Stimulated activated CD8-positive, alpha-beta memory T cell treated with anti-CD3 and anti-CD28 coated beads, Interleukin-7, amount 100 ng/mL, for 48 hours (primary cell): ENCODE results near the gene RREB1.

Experiments
- DNase-seq, 2 donors: peaks; one replicate each; pipeline ENCODE4 v3.0.0-alpha.2; 2020; ENCODE audit warnings: low read depth in 1 of 2; ENCODE audit errors: extremely low read depth in 1 of 2

Gene RREB1

GRCh38 chr6:7190791-7191190, 83.0 kb downstream of the RREB1 start:
- DNase-seq: no peak

DNA sequence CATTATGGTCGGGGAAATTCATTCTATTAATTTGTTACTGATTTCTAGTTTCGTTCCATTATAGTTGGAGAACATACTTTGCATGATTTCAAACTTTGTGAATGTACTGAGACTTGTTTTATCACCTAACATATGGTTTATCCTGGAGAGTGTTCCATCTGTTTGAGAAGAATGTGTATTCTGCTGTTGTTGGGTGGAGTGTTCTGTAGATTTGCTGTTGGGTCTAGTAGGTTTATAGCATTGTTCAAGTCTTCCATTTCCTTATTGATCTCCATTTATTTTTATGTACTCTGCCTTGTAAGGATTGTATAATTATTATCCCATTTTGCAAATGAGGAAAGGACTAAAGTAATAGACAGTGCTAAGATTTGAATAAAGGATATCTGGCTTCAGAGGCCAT, 85.4 kb downstream of the RREB1 start:
- no peak for DNase-seq

- no peak for DNase-seq
These were observed 86.9 kb downstream of the RREB1 start for GRCh38 chr6:7194657-7195056.

DNA sequence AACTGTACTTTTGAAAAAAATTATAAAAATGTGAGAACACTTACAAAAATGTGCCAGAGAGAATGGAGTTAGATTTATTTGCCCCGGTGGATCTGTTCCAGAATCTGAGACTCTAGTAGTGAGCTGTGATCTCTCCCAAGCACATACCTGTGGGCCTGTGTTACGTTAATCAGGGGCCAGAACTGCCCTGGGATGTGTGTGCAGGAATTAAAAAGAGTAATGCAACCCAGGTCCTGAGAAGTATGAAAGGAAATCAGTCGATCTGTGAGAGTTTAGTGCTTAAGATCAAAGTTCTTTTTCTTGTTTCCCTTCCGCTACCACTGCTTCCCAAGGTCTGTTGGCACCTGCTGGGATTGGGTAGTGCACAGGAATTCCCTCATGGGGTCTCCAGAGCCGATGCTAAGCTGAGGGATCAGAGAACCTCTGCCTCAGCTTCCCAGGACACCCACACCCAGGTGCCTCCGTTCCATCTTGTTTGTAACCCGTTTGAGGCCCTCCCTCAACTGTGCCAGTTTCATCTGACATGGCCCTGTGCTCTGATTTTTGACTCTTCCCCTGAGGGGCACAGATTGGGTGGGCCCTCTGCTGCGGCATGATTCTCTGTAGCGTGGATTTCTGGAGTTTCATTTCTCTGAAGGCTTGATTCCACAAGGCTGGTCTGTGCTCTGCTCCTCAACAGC, 87.7 kb downstream of the RREB1 start:
- no peak for DNase-seq

DNA sequence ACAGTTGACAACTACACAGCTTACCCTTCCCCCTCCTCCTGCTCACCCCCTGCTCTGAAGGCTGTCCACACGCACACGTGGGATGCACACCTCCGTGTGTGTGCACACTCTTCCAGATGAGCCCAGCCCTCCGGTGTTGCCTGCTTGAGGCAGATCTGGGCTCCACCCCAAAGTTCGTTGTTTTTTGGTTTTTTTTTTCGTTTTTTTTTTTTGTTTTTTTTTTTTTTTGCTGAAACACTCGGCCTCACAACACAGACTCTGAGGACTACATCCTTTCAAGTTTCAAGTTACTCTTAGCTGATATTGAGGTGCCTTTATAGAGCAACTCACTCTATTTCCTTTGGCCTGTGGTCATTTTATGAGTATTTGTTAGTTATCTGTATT, 88.2 kb downstream of the RREB1 start:
- no peak for DNase-seq

- DNase-seq: no peak
These were observed 89.0 kb downstream of the RREB1 start for GRCh38 chr6:7196685-7197283.

- no peak for DNase-seq
These were observed 90.0 kb downstream of the RREB1 start for GRCh38 chr6:7197747-7198146.

GRCh38 chr6:7198833-7199800, 91.4 kb downstream of the RREB1 start:
- no peak for DNase-seq

- no peak for DNase-seq
These were observed 93.1 kb downstream of the RREB1 start for GRCh38 chr6:7200598-7201443.

GRCh38 chr6:7201444-7201731, 93.6 kb downstream of the RREB1 start:
- DNase-seq: no peak

GRCh38 chr6:7201732-7202541, 94.2 kb downstream of the RREB1 start:
- peak in 1 of 2 donors; percentile 21 for DNase-seq

GRCh38 chr6:7202950-7203349, 95.2 kb downstream of the RREB1 start:
- no peak for DNase-seq

DNA sequence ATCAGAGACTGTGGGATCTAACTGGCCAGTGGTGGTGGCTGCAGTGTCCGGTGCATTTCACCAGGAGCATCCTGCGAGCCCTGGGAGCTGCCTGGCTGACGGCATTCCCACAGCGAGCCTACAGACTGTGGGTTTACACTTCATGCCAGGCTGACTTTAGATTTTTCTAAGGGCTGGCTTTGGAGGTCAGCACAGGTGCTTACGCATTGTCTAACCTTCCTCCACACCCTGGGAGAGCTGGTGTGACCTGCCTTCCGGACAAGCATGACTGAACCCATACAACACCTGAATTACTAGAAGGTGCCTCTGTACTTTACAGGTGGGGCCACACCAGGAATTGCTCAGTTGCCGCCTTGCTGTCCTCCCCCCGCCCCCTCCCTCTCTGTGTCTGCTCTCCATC, 96.2 kb downstream of the RREB1 start:
- DNase-seq: no peak

- no peak for DNase-seq
These were observed 97.0 kb downstream of the RREB1 start for GRCh38 chr6:7204726-7205125.

- no peak for DNase-seq
These were observed 100.0 kb downstream of the RREB1 start for GRCh38 chr6:7207720-7208119.

DNA sequence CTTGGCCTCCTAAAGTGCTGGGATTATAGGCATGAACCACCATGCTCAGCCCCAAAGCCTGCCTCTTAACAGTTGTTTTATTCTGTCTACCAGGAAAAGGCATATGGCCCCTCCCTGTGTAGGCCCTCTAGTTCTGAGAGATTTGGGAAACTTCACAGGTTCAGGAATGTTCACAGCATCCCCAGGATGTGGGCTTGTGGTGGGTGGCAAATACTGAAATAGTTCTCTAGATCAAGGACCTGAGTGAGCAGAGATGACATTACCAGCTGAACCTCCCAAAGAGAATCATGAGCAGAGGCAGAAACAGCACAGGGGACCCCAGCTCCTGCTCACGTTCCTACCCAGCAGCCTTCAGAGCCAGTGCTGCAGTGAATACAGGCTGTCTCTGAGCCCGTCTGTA, 105.7 kb downstream of the RREB1 start:
- DNase-seq: no peak

GRCh38 chr6:7214468-7214867, 106.7 kb downstream of the RREB1 start:
- DNase-seq: no peak

DNA sequence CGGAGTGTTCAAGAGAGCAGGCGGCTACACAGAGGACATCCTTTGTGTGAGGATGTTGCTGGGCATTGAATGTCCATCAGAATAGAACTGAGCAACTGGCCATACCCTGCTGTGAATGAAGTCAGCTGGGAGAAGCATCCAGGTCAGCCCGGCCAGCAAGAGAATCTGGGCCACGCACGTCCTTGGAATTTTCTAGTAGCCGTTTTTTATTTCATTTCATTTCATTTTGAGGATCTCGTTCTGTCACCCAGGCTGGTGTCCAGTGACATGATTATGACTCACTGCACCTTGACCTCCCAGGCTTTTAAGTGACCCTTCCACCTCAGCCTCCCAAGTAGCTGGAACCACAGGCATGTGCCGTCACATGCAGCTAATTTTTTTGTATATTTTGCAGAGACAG, 107.4 kb downstream of the RREB1 start:
- DNase-seq: no peak

- no peak for DNase-seq
These were observed 108.1 kb downstream of the RREB1 start for GRCh38 chr6:7215798-7216231.

GRCh38 chr6:7216941-7217621, 109.3 kb downstream of the RREB1 start:
- no peak for DNase-seq
